HepG2 (cell line): ENCODE data around the gene PGA5. TPM values are rescaled to one million over a fixed set of nuclear protein-coding genes. Genes with fewer than 3 reads are reported as not detected.

ENCODE experiments used
- AKAP8 ChIP-seq: sonication (generic); formaldehyde crosslinking; IDR thresholded peaks from 2 replicates; pipeline ENCODE4 v1.5.1; 2020; ENCODE audit warnings: mild to moderate bottlenecking, missing genetic modification reagents
- ASH2L ChIP-seq: fragments of 300-600, 200-600 bp; sonication (generic); IDR thresholded peaks from 2 replicates; pipeline ENCODE4 v1.7.0; 2017; ENCODE audit warnings: low read depth, mild to moderate bottlenecking, moderate library complexity, mixed read lengths, low read length; ENCODE audit not compliant: insufficient read length
- CEBPG ChIP-seq: IDR thresholded peaks from 2 replicates; pipeline ENCODE4 v1.6.1; 2016
- DPF2 ChIP-seq: sonication (generic); formaldehyde crosslinking; IDR thresholded peaks from 2 replicates; pipeline ENCODE4 v1.4.0; 2020; ENCODE audit warnings: mild to moderate bottlenecking, low read depth, missing genetic modification reagents, borderline replicate concordance
- HINFP ChIP-seq: sonication (generic); formaldehyde crosslinking; IDR thresholded peaks from 2 replicates; pipeline ENCODE4 v1.4.0; 2020; ENCODE audit warnings: low read depth, mild to moderate bottlenecking, missing genetic modification reagents
- HOXA9 ChIP-seq: sonication (generic); formaldehyde crosslinking; IDR thresholded peaks from 2 replicates; pipeline ENCODE4 v1.8.1; 2022; ENCODE audit warnings: missing genetic modification reagents, mild to moderate bottlenecking, moderate library complexity, borderline replicate concordance
- IKZF1 ChIP-seq: fragments of 450-650 bp; IDR thresholded peaks from 2 replicates; pipeline ENCODE4 v1.7.1; 2016
- KAT2B ChIP-seq: fragments of 150-350 bp; IDR thresholded peaks from 2 replicates; pipeline ENCODE4 v1.6.1; 2014; ENCODE audit warnings: low read depth, low read length, borderline replicate concordance
- KLF12 ChIP-seq: sonication (generic); formaldehyde crosslinking; IDR thresholded peaks from 2 replicates; pipeline ENCODE4 v1.4.0; 2020; ENCODE audit warnings: missing genetic modification reagents, borderline replicate concordance
- NFIC ChIP-seq: IDR thresholded peaks from 2 replicates; pipeline ENCODE4 v1.6.1; 2012; ENCODE audit warnings: mild to moderate bottlenecking, low read length, inconsistent platforms
- POLR2A ChIP-seq, 2 experiments: IDR thresholded peaks; 2 replicates each; pipeline ENCODE4 v1.6.1; 2011; ENCODE audit warnings: low read depth in 2 of 2, low read length in 2 of 2, mild to moderate bottlenecking in 1 of 2, moderate library complexity in 1 of 2; ENCODE audit not compliant: insufficient read depth in 1 of 2
- PRDM10 ChIP-seq: sonication (generic); formaldehyde crosslinking; IDR thresholded peaks from 2 replicates; pipeline ENCODE4 v1.4.0; 2020; ENCODE audit warnings: low read depth, missing genetic modification reagents
- RXRA ChIP-seq: sonication (generic); formaldehyde crosslinking; IDR thresholded peaks from 2 replicates; pipeline ENCODE4 v1.5.1; 2020; ENCODE audit warnings: missing genetic modification reagents
- SALL1 ChIP-seq: sonication (generic); formaldehyde crosslinking; IDR thresholded peaks from 2 replicates; pipeline ENCODE4 v1.8.0; 2022; ENCODE audit warnings: mild to moderate bottlenecking, missing genetic modification reagents
- SMARCE1 ChIP-seq: fragments of 450-650 bp; IDR thresholded peaks from 2 replicates; pipeline ENCODE4 v1.6.1; 2017; ENCODE audit warnings: borderline replicate concordance
- STAT5B ChIP-seq: sonication (generic); formaldehyde crosslinking; IDR thresholded peaks from 2 replicates; pipeline ENCODE4 v1.4.0; 2020; ENCODE audit warnings: missing genetic modification reagents
- ZBTB20 ChIP-seq: sonication (generic); formaldehyde crosslinking; IDR thresholded peaks from 2 replicates; pipeline ENCODE4 v1.8.1; 2023; ENCODE audit warnings: missing genetic modification reagents, low read depth, mild to moderate bottlenecking, borderline replicate concordance
- ZBTB37 ChIP-seq: sonication (generic); formaldehyde crosslinking; IDR thresholded peaks from 2 replicates; pipeline ENCODE4 v1.4.0; 2020; ENCODE audit warnings: mild to moderate bottlenecking, missing genetic modification reagents
- ZNF414 ChIP-seq: sonication (generic); formaldehyde crosslinking; IDR thresholded peaks from 2 replicates; pipeline ENCODE4 v1.5.0; 2020; ENCODE audit warnings: missing genetic modification reagents
- ZNF441 ChIP-seq: sonication (generic); formaldehyde crosslinking; IDR thresholded peaks from 2 replicates; pipeline ENCODE4 v1.7.0; 2021; ENCODE audit warnings: missing genetic modification reagents, borderline replicate concordance
- ZNF501 ChIP-seq: sonication (generic); formaldehyde crosslinking; IDR thresholded peaks from 2 replicates; pipeline ENCODE4 v1.5.1; 2020; ENCODE audit warnings: mild to moderate bottlenecking, moderate library complexity, missing genetic modification reagents
- ZNF766 ChIP-seq: sonication (generic); formaldehyde crosslinking; IDR thresholded peaks from 2 replicates; pipeline ENCODE4 v1.5.0; 2020; ENCODE audit warnings: missing genetic modification reagents, borderline replicate concordance
- ZNF776 ChIP-seq: sonication (generic); formaldehyde crosslinking; IDR thresholded peaks from 2 replicates; pipeline ENCODE4 v1.4.0; 2020; ENCODE audit warnings: mild to moderate bottlenecking, missing genetic modification reagents
- polyA plus RNA-seq, 8 experiments: library from polyadenylated mRNA; depleted of rRNA in 3 of 8; stranded (reverse) in 7 of 8; unstranded in 1 of 8; fragments of >200 nt; fragmentation: Illumina TruSeq in 4 of 8; extraction: Trizol in 4 of 8; gene quantifications; 2 replicates each; pipeline versions ENCODE4 v1.2.1 to v1.2.3, GENCODE V29; 2011 to 2016; ENCODE audit warnings: low read depth in 4 of 8, missing spikeins in 1 of 8, mixed read lengths in 1 of 8; ENCODE audit not compliant: insufficient read depth in 1 of 8
- total RNA-seq, 5 experiments: library from RNA; depleted of rRNA; stranded (reverse); fragments of >200 nt; fragmentation: Illumina TruSeq; extraction: Trizol; gene quantifications; 2 replicates each; pipeline ENCODE4 v1.2.3, GENCODE V29; 2016; ENCODE audit warnings: low read depth in 1 of 5
- TF ChIP-seq, protein P1 (sequence below): sonication (generic); formaldehyde crosslinking; IDR thresholded peaks from 2 replicates; pipeline ENCODE4 v1.4.0; 2020; ENCODE audit warnings: missing genetic modification reagents, mild to moderate bottlenecking, borderline replicate concordance

PGA5 gene
- total and polyA plus RNA-seq, 2 of the 13 experiments (the other 11 are each of a cell fraction or from before 2014, with no cell fraction given), result not detected

- TF ChIP-seq KLF12 (CRISPR knock-in tag), result no peak
- TF ChIP-seq SALL1 (CRISPR knock-in tag), result peak; percentile 67; the same call in 1 of the 2 replicates
- no peak for TF ChIP-seq SMARCE1
- TF ChIP-seq PRDM10 (CRISPR knock-in tag), result no peak
- TF ChIP-seq KAT2B, result no peak
- TF ChIP-seq, protein P1, sequence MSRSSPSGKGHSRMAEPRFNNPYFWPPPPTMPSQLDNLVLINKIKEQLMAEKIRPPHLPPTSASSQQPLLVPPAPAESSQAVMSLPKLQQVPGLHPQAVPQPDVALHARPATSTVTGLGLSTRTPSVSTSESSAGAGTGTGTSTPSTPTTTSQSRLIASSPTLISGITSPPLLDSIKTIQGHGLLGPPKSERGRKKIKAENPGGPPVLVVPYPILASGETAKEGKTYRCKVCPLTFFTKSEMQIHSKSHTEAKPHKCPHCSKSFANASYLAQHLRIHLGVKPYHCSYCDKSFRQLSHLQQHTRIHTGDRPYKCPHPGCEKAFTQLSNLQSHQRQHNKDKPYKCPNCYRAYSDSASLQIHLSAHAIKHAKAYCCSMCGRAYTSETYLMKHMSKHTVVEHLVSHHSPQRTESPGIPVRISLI (CRISPR knock-in tag), result no peak
- peak; percentile 74 for TF ChIP-seq CEBPG (CRISPR knock-in tag)
- no peak for TF ChIP-seq ZBTB37
- TF ChIP-seq ZNF441 (CRISPR knock-in tag), result peak; percentile 71; the same call in 1 of the 2 replicates
- TF ChIP-seq DPF2 (CRISPR knock-in tag), result peak; percentile 15; the same call in 1 of the 2 replicates
- TF ChIP-seq HINFP (CRISPR knock-in tag), result no peak
- TF ChIP-seq ZNF776 (CRISPR knock-in tag), result no peak
- no peak for TF ChIP-seq ASH2L
- TF ChIP-seq POLR2A (IDR thresholded peaks at IDR 0.05; ENCODE audit: insufficient read depth in 1 of 2, low read depth in 2 of 2, low read length in 2 of 2), result peak in 1 of 2 experiments; percentile 43; a peak in 2 of 4 replicates
- no peak for TF ChIP-seq AKAP8 (CRISPR knock-in tag)
- TF ChIP-seq ZNF414 (CRISPR knock-in tag), result peak; percentile 41; the same call in 1 of the 2 replicates
- no peak for TF ChIP-seq ZNF766
- peak; percentile 47; the same call in 1 of the 2 replicates for TF ChIP-seq RXRA (CRISPR knock-in tag)
- TF ChIP-seq STAT5B (CRISPR knock-in tag), result no peak
- no peak for TF ChIP-seq HOXA9 (CRISPR knock-in tag)
- TF ChIP-seq NFIC, result peak; percentile 38; the same call in 1 of the 2 replicates
- peak; percentile 66; the same call in 1 of the 2 replicates for TF ChIP-seq ZNF501 (CRISPR knock-in tag)
- TF ChIP-seq ZBTB20, result peak; percentile 54; the same call in 1 of the 2 replicates
- no peak for TF ChIP-seq IKZF1
Measured at GRCh38 chr11:61265357-61265756, 24.4 kb downstream of the PGA5 start (continued).
